Hematopoietic multipotent progenitor cell treated with erythropoietin and hydrocortisone succinate and interleukin-3 and kit ligand, for 8 days (in vitro differentiated cells): ENCODE measurements around the gene ONECUT3.

Source experiments
- DNase-seq: peaks from one replicate; pipeline ENCODE4 v3.0.0-alpha.2; 2015

ONECUT3 gene

DNA sequence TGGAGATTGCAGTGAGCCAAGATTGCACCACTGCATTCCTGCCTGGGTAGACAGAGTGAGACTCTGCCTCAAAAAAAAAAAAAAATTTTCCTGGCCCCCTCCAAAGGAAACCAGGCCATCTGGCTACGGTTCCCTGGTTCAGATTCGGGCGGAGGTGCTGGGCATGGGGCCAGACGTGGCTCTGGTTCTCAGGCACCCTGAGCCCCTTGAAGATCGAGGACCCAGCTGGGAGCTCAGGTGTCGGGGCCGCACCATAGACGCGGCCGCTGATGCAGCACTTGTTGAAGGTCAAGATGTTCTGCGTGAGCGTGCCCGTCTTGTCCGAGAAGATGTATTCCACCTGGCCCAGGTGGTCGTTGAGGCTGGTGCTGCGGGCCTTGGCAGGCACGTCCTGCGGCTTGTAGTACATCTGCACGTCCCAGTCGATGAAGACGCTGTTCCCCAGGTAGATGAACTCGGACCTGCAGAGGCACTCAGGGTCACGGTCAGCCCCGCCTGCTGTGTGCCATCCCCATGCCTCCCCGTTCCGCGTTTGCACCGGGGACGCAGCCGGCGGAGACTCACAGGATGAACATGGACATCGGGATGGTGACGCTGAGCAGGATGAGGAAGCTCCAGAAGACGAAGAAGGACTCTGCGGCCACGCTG is 46.5 kb downstream of the ONECUT3 start:
- DNase-seq = no peak

DNA sequence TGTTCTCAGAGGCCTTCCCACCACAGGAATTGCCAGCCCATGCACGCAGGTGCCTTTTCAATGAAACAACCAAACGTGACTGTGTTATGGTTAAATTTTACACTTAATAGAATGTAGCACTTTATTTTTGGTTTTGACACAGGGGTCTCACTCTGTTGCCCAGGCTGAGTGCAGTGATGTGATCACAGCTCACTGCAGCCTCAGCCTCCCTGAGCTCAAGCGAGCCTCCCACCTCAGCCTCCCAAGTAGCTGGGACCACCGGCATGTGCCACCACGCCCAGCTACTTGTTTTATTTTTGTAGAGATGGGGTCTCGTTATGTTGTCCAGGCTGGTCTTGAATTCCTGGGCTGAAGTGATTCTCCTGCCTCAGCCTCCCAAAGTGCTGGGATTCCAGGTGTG is 51.6 kb downstream of the ONECUT3 start:
- DNase-seq = no peak

DNA sequence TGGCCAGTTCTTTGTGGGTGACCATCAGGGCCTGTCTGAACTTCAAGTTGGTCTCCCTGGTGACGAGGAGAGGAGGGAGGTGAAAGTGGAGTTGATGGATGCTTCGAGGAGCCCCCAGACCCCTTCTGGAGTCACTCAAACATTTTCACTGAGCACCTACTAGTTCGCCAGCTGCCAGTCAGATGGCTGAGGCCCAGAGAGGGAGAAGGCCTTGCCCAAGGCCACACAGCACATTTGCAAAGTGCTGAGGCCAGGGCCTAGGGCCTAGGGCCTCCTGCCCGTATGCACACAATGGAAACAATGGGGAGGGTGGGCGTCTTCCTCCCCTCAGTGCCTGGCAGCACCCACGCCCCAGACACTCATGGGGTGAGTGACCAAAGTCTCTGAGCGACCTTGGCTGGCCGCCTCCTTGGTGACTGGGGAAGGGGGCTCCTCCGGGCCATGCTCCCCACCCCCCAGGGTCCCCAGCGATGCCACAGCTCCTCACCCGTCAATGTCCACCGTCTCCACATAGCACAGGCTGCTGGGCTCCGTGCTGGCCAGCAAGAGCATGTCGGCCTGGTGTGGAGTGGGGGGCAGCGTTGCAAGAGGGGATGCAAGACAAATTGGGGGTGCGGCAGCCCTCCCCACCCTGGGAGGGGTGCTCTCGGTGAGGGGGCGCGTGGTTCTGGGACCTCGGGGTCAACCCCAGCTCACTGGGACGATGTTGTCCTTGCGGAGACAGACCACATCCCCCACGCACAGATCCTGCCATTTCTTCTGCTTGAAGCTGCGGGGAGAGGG is 52.3 kb downstream of the ONECUT3 start:
- DNase-seq = no peak

DNA sequence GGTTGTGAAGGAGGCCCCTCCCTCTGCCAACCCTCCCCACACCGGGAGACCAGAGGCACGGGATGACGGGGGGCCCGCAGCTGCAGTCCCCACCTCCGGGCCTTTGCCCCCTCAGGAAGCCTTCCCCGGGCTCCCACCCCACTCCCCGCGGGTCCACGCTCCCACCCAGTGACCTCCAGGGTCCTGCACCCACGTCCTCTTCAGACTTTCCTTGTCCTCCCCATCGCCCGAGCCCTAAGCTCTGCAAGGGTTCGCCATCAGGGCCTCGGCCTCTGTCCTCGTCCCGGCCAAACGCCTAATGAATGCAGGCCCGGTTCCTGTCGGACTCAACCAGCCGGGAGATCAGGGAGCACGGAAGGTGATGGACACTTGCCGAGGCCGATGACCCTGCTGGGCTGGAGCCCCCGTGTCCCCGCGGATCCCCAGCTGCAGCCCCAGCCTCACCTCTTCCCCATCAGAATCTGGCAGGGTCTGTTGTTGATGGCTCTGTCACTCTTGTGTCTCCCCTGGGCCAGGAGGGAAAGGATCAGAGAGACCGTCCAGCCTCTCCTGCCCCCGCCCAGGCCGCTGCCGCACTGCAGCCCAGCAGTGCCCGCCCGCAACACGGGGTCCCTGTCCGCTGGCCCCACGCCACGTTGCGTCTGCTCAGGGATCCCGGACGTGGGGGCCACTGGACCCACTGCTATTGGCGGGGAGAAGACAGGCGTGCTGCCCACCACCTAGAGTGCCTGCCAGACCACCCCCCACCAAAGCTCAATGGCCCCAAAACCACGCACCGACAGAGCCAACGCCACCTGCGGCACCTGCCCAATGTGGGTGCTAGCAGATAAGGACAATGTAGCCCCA is 53.1 kb downstream of the ONECUT3 start:
- DNase-seq = no peak

DNA sequence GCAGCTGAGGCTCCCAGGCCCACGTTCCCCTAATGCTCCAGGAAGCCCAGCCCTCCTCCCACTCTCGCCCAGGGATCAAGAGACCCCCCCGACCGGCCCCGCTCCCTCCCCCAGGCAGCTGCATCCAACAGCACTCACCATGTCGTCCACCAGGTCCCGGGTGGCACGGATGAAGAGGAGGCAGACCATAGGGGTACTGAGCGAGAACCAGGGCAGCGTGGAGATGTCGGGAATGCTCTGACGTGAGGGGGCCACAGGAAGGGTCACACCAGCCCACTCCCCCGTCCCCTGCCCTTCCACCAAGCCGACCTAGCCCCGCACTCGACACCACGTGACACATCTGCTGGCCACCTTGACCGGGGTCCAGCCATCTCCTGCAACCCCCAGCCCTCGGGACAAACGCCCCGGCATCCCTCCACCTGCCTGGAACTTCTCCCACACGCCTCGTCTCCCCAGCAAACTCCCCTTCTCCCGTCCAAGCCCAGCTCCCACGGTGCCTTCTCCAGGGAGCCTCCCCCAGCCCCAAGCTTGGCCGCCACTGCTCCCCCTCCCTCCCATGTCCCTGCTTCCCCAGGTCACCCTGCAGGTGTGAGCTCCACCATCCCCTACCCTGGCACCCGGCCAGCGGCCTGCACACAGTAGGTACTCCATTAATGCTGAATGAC is 53.9 kb downstream of the ONECUT3 start:
- no peak for DNase-seq

DNA sequence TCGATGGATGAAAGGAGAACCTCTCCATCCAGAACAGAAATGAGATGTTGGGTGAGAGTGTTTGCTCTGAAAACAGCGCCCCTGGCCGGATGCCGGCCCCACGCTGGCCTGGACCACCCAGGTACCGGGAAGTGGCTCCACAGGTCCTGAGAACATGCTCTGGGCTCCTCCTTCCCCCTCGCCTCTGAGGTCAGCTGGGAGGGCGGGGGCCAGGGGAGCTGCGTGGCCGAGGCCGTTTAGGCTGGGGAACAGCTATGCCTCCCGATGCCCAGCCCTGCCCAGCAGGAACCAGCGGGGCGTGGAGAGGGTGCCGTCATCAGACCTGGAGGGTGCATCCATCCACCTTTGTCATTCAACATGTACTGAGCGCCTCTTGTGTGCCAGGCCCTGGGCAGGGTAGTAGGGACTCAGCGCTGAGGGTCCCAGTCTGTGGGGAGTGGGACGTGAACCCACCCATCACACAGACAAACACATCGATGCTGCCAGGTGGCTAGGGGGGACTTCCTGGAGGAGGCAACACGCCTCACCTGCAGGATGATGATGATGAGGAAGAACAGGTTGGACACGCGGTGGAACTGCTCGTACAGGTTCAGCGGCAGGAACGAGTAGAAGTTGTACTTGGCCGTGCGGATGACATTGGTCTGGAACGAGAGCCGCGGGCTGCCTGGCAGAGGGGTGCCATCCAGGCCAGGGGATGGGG is 54.5 kb downstream of the ONECUT3 start:
- no peak for DNase-seq

DNA sequence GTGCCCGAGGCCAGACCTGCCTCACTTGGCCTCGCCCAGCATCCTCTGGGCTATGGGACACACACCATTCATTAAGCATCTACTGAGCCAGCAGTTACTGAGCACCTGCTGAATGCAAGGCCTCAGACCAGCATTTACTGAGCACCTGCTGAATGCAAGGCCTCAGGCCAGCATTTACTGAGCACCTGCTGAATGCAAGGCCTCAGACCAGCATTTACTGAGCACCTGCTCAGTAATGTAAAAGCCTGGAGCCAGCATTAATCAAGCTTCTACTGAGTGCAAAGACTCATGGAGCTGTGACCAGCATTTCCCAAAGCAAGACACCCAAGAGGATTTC is 55.1 kb downstream of the ONECUT3 start:
- DNase-seq = no peak

DNA sequence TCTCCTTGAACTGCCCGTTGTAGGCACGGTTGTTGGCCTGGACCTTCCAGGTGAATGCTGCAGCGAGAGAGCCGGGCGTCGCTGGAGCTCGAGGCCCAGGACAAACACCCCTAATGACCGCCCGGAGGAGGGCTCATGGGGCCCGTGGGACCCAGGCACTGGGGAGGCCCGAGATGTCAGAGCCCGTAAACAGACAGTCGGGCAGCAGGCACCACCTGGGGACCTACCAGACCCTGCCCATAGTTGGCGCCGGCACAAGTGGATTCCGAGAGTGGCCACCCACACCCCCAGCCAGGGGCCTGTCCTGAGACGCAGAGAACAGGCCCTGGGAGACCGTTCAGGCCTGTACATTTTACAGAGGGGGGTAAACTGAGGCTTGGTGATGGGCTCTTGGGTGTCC is 56.4 kb downstream of the ONECUT3 start:
- no peak for DNase-seq

DNA sequence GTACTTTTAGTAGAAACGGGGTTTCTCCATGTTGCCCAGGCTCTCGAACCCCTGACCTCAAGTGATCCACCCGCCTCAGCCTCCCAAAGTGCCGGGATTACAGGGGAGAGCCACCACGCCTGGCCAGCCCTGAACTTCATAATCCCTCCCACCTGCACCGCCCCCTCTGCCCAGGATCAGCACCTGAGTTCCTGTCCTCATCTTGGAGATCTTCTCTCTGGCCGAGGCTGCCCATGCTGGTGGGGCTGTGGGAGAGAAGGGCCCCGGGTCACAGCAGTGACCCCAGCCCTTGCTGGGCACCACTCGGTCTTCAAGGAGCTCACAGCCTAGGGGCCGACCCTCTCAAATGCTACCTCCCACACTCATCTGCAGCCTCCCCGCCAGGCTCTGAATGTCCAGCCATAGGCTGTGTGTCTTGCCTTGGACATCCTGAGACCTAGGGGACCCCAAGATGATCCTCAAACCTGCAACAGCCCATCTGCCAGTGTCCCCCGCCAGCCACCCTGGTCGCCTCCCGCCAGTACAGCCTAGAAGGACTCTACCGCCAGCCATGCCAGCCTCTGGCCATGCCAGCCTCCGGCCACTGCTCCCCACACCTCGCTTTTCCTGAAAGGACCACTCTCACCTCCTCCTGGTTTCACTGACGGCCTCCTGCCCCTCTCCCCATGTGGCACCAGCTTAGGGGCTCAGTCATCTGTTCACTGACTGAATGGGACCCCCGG is 57.3 kb downstream of the ONECUT3 start:
- DNase-seq = no peak

DNA sequence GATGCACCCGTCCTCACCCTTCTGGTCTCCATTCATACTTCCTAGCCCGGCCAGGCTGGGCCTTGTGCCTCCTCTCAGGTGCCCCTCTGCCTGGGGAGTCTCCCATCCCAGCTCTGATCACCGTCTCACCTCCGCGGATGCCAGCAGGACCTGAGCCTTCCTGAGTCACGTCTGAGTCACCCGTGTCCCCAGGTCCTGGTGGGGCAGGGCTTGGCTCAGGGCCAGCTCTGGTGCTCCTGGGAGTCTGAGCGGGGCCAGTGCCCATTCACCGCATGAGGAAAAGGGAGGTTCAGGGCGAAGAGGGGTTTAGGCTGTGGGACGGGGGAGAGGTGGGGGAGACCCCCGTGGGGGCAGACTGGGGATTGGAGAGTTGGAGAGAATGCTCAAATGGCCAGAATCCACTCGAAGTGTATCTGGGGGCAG is 58.2 kb downstream of the ONECUT3 start:
- peak; percentile 80 for DNase-seq

DNA sequence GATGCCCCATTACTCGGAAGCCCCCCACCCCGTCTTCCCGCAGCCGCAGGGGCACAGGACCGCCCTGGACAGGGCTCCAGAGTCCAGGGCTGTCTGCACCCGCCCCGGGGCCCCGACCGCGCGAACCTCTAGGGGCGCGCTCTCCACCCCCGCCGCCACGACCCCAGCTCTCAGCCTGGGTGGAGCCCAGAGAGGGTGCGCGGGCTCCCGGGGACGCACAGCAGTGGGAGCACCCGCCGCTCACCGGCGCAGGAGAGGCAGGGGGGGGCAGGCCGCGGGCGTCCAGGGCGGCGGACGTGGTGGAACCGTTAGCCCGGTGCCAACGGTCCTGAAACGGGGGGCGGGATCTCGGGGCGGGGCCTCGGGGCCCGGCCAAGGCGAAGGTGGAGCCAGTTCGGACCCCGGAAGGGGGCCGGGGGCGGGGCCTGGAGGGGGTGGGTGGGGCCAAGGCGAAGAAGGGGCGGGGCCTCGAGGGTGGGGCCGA is 58.7 kb downstream of the ONECUT3 start, which contains the start of gene ATP8B3:
Gene ATP8B3 (minus strand): TSS at position 335 of the 484 bp plus-strand sequence. CDS start 540 bp downstream, outside the sequence.
- DNase-seq = no peak

DNA sequence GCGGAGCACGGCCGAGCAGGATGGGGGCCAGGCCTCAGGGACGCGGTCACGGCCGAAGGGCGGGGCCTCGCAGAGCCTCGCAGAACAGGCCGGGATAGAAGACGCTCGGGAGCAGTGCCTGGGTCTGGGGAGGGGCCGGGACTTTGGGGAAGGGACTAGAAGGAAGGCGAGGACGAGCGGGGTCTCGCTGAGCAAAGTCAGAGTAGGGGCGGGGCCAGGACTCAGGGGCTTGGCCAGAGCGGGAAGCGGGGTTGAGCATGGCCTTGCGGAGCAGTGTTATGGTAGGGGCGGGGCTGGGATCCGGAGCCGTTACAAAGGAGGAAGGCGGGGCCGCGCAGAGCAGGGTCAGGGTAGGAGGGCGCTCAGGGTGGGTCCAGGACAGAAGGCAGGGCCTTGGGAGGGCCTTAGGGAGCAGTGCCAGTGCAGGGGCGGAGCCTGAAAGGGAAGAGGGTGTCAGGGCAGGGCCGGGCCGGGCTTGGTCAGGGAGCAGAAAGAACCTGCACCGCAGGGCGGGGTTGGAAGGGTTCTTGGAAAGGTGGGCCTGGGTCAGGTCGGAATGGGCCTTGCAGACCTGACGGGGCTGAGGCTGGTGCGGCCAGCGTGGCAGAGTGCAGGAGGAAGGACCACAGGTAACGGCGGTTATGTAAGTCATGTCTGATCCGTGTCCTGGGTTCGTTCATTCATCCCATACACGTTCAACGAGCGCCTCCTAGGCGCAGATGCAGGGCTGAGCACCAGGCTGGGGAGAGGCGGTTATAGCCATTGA is 59.3 kb downstream of the ONECUT3 start:
- DNase-seq = peak; percentile 99

DNA sequence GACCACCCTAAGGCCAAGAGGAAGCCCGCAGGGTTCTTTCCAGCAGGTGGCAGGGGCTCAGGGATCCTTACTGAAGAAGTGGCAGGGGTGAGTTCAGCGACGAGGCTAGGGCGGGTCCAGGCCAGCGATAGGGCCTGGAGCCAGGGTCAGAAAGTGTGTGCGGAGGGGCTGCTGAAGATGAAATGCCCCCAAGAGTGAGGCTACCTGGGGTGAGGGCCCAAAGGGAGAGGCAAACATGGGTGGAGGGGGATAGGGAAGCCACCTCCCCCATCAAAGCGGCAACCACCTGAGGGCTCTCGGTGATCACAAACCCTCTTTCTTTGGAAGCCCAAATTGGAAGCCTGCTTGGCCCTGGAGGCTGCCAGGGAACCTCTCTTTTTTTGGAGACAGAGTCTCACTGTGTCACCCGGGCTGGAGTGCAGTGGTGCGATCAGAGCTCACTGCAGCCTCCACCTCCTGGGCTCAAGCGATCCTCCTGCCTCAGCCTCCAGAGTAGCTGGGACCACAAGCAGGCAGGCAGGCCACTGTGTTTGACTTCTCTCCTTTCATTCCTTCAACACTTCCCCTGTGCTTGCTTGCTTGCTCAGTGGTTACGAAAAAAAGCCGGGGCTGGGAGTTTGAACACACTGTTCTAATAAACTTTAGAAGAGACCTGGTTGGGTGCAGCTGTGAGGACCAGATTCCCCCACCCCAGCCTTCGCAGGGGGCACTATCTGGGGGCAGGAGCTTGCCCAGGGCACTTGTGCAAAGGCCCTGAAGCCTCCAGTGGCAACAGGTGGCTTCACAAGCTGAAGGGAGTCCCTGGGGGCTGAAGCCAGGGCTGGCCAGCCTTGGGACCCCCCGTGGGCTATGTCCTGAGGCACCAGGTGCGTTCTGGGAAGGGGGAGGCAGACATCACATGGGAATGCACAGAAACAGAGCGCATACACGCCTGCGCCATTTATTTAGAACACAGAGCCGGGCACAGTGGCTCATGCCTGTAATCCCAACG is 60.2 kb downstream of the ONECUT3 start:
- DNase-seq = no peak

DNA sequence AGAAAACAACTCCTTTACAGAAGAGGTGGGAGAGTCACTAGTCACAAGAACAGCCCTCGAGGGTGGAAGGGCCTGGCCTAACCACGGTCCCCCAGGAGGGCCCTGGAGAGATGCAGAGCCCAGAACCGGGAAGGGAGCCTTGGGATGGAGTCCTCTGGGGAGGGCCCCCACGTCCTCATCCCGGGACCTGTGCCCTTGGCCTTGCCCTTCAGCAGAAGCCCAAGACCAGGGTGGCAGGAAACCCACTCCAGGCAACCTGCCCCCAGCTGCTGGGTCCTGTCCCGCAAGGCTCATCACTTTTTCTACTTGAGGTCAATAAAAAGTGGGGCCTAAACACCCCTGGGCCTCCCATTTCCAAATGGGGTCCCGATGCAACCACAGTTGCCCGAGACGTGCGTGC is 61.1 kb downstream of the ONECUT3 start:
- DNase-seq = no peak

DNA sequence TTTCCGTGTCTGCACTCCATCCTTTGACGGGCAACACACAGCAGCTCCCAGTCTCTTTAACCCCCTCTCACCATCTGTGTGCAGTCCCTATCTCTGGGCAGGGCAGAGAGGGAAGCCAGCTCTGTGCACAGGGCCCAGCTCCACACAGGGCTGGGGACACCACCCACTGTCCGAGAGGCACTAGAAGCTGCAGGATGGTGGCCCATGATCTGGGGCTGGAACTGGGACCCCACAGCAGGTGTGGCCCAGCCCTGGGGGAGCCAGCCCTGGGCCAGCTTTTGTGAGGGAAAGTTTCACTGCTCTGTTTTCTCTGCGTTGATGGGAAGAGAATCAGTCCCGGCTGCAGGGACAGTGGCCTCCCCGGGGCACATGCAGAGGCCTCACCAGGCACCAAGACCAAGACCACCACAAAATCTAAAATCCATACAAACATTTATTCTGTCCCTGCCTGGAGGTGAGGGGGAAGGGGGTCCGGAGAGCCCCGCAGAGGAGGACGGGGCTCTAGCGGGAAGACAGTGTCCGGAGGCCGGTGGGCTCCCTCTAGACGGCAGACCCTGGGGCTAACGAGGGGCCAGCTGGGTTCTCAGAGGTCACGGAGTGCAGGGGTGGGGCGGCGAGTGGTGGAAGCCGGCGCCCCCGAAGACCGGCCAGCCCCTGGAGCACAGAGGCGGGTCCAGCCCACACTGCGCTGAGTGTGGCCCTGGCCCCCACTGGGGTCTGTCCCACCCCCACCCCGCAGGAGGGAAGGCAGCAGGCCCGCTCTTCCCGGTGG is 61.7 kb downstream of the ONECUT3 start:
- DNase-seq = no peak

DNA sequence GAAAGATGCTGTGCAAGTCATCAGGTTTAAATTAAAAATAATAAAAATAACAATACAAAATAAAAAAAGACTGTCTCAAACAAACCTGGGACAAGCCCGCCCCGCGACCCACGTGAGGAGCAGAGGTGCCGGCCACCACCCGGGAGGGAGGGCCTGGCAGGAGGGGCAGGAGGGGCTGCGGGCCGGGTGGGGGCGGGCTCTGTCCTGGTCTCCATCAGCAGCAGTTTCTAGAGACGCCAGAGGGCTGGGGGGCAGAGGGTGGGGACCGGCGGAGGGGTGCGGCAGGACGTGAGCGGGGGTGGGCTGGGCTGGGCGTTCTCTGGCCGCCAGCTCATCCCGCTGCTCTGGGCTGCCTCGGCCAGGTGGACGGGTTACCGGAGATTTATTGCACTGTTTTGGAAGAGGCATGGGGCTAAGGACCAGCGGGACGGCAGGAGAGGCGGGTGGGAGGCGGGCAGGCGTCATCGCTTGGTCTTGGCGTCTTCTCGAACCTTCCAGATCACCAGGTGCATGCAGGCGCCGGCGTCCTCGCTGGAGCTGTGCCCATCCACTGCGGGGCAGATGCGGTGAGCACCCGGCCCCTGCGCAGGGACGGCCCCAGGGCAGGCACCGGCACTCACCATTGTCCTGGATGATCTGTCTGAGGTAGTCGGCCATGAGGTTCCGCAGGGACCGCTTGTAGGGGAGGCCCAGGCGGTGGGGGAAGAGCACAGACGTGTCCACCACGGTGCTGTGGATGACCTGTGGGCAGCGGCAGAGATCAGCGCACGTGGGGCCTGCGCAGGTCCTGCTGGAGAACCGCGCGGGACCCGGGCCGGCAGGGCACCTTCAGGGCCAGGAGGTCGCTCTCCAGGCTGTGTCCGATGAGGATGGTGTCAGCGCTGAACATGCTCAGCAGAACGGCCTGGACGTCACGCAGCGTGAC is 62.6 kb downstream of the ONECUT3 start:
- no peak for DNase-seq

DNA sequence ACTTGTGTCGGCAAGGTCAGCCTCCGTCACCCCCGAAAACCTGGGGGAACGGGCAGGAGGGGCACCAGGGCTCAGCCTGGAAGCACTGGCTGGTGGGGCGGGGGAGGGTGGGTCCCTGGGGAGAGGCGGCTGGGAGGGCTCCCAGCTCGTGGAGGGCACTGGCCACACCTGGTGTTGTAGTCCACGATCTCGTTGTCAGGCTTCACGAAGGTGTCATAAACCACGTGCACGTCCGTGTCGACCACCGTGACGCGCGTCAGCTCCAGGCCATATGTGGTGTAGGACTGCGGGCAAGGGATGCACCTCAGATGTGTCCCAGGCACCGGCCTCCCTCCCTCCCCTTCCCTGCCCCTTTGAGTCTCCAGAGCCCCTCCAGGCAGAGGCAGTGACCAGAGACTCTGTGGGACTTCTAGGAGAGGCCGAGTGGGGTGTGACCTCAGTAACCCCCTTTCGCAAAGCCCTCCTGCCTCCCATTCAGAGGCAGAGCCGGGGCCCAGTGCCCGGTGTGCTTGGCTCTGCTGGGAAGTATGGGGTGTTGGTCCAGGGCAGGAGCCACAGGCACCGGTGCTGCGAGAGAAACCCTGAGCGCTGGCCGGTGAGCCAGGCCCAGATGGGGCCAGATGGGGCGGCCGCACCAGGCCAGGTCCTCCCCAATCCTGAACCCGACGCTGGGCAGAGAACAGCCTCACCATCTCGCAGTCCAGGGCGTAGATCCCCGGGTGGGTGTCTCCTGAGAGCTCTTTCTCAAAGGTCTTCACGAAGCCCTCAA is 63.4 kb downstream of the ONECUT3 start:
- no peak for DNase-seq
